GM19452 (cell line): Measurements from ENCODE around the gene UBE2J2.
"Not testable (repeated sequence)": the region's sequence is repeated elsewhere in the genome, so short reads cannot be mapped to it uniquely, and the experiment has no call there.

Experiments used
- ATAC-seq: cut with Tn5 transposase; IDR thresholded peaks from one replicate; pipeline ENCODE4 v1.9.1; 2021; ENCODE audit not compliant: unreplicated experiment

UBE2J2 gene

DNA sequence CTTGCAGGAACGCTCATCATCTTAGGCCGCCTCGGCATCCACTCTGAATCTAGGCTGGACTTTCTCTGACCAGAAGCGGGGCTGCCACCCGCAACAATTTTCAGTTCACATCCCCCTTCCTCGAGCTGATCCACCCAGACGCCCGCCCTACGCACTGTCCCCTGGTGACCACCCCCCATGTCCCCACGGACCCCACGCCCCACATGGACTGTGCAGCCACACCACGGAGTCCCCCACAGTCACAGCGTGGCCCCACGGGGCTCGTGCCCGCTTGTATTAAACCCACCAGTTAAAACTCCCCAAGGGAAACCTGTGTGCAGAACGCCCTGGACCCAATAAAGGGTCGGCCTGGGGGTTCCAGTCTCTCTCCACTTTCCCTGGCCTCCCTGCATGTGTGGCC lies 14.1 kb downstream of the UBE2J2 start:
- no peak for ATAC-seq

GRCh38 chr1:1259119-1259488 lies 14.6 kb downstream of the UBE2J2 start:
- ATAC-seq: no peak

DNA sequence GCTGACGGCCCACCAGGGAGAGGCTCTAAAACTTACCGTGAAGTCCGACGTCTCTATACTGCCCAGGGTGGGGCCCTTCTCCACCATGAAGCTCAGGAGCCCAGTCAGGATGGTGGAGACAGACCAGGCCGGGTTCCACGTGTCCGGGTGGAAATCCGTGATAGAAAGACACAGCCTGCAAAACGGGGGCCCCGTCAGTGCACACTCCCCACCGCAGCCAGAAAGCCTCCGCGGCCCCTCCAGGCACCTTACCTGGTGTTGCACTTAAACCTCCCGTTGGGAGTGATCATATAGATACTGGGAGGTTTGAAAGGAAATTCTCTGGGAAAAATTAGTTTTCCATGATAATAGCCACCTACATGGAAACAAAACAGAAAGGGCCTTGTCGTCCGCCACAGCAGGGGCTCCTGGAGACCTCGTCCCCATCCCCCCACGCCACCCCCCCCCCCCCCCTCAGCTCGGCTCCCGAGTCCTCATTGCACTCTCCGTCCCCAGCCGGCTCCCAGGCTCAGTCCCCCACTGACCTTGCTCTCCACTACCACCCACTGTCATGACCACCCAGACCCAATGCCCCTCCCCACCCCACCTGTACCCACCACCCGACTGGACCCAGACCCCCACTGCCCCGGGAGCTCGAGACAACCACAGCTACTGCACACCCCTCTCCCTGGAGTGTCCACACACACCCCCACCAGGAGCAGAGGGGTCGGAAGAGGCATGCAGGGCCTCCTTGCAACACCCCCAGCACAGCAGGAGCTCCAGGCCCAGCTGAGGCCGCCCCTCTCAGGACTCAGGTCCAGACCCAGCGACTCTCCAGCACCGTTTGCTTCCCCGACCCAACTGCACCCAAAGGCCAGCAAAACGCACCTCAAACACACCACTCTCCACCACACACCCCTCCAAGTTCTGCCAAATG lies 16.4 kb downstream of the UBE2J2 start:
- no peak for ATAC-seq

DNA sequence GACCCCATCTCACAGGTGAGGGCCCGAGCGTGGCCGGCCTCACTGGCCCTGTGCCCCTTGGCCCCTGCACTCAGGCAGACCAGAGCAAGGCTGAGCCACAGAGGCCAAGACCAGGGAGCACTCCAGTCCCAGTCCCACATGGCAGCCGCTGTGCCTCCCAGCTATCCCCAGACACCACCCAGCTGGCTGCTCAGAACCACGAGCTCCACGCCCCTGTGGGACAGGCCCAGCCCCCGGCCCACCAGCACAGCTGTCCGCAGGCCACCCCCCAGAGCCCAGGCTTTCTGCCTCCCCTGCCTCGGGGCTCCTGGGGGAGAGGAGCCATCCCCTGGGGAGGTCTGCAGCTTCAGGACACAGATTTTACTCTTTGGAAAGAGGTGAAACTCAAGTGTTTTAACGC lies 18.0 kb downstream of the UBE2J2 start:
- no peak for ATAC-seq

GRCh38 chr1:1255078-1255477 lies 18.6 kb downstream of the UBE2J2 start:
- ATAC-seq: no peak

- ATAC-seq: no peak
These were observed 19.0 kb downstream of the UBE2J2 start for GRCh38 chr1:1254667-1254998.

DNA sequence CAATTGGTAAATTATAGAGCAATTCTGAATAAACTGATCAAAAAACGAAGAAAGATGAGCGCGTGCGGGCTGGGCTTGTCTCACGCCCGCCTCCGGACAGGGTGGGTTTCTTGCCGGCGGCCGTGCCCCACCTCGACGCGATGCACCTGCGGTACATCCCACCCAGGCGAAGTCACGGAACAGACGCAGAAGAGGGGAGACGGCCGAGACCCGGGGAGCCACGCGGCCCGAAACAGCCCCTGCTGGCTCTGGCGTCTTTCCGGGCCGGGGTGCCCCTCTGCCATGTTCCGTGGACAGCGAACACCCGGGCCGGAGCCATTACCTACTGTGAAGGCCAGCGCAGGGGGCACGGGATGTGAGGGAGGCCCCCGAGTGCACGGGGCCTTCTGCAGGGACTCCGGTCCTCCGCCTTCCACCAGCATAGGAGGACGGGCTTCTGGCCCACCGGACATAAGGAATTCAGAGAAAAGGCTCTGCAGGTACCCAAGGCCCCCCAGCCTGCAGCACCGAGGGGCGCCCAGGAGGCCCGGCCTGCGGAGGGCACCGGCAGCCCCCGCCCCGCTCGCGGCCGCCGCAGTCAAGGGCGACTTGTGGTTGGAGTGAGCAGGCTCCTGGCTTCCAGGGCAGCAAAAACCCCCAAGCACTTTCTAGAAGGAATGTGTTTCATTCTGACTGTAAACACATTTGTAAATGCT lies 19.5 kb downstream of the UBE2J2 start:
- ATAC-seq: no peak

GRCh38 chr1:1253314-1253713 lies 20.3 kb downstream of the UBE2J2 start:
- no peak for ATAC-seq

DNA sequence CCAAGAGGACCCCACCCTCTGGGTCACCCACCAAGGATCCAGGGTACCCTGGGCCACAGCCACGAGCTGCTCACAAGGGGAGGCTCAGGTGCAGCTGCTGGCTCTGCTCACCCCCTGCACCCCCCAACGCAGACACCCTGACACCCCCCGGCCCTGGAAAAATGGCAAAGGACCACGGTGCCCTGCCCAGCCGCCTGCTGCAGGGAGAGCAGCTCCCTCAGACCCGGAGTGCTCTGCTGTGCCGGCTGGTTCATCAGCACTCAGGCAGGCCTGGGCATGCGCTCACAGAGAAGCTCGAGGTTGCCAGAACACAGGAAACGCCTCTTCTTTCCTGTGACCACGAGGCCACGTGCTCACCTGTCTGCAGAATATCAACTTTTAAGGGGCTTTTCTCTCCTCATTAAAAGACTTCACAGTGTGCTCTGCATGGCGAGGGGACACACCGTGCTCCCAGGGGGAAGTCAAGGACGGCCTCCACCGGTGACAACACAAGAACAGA lies 22.8 kb downstream of the UBE2J2 start:
- no peak for ATAC-seq

DNA sequence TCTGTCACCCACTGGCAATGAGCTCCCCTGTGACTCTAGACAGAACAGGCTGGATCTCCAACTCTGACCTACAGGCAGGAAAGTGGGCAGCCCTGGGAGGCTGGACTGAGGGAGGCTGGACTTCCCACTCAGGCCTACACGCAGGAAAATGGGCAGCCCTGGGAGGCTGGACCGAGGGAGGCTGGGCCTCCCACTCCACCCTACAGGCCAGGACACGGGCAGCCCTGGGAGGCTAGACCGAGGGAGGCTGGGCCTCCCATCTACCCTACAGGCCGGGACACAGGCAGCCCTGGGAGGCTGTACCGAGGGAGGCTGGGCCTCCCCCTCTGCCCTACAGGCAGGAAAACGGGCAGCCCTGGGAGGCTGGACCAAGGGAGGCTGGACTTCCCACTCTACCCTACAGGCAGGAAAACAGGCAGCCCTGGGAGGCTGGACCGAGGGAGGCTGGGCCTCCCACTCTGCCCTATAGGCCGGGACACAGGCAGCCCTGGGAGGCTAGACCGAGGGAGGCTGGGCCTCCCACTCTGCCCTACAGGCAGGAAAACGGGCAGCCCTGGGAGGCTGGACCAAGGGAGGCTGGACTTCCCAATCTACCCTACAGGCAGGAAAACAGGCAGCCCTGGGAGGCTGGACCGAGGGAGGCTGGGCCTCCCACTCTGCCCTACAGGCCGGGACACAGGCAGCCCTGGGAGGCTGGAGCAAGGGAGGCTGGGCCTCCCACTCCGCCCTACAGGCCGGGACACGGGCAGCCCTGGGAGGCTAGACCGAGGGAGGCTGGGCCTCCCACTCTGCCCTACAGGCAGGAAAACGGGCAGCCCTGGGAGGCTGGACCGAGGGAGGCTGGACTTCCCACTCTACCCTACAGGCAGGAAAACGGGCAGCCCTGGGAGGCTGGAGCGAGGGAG lies 25.4 kb downstream of the UBE2J2 start:
- not testable (repeated sequence) for ATAC-seq

DNA sequence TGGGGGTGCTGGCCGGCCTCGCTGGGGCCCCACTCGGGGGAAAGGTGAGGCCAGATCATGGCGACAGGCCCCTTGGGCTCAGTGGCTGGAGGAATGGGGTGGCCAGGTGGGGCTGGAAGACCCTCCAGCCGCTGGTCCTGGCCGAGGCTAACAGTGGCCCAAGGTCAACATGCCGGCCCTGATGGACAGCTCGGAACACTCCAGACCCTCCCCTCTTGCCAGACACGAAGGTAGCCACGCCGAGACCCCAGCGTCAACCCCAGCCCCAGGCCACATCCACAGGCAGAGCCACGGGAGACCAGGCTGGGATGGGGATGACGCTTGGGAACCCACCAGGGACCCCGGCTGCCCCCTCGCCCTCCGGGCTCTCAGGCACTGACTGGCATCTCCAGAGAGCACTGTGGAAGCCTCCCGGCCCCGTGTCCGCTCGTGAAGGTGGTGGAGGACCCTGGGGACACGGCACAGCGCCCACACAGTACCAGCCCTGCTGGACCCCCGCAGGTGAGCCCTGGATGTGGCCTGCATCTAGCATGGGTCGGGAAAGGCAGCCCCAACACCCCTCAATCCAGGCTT lies 26.2 kb downstream of the UBE2J2 start:
- ATAC-seq: no peak

DNA sequence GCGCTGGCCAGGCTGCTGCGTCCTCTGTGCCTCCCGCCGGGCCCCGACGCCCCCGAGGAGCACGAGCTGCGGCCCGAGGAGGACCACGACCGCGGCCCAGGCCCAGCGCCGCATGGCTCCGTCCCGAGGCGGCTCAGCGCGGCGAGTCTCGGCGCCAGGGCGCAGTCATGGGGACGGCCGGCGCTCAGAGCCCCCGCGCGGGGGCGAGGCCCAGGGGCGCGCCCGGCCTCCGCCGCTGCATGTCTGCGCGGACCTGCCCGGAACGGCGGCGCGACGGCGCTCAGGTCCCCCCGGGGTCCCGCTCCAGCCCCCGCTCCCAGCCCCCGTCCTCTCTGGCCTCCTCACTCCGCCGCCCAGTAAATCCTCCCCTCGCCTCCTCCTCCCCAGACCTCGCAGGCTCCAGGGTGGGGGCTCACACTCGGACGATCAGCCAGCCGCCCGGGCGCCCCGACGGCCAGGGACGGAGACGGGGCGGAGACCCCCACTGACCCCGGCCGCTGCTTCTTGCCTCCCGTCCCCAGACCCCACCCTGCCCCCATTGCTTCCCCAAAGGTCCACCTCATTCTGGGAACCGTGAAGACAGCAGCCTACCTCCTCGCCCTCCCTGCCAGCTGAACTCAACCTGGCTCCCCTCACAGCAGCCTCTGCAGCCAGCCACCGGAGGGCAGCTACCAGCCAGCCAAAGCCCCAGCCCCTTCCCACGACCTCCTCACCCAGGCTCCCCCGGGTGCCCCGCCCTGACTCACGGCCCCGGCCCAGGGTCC lies 26.9 kb downstream of the UBE2J2 start, which contains the start of gene C1QTNF12:
Gene C1QTNF12, minus strand, starts transcription at position 146 of the 764 bp plus-strand sequence. Its CDS starts 32 bp downstream, at position 114.
- ATAC-seq: no peak

DNA sequence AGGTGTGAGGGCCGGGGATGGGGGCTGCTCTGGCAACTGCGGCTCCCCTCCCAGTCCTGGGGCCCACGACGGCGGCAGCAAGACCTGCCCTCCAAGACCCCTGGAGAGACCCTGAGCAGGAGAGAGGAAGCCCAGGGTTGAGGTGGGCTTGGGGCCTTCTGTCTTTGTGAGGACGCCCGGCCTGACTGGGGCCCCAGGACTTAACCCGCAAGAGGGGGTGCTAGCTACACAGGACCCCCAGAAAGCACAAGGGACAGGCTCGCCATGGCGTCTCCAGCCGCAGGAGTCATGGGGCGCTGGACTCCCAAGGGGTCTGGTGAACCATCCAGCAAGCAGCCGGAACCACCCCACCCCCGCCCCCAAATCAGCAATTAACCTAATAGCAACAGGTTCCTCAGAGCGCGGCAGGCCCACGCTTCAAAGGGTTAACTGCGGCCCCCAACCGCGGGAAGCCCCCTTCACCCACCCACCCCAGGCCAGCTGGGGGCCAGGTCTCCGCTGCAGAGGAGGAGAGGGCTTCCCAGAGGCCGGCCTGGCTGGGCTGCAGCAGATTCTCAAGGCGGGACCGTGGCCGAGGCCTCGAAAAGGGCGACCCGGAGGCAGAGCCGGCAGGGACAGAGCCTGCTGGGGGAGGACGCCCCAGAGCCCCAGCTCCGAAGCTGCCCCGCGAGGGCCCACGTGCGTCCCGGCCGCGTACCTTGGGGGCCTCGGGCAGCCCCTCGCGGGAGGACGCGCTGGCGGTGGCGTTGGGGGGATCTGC lies 27.7 kb downstream of the UBE2J2 start:
- no peak for ATAC-seq

DNA sequence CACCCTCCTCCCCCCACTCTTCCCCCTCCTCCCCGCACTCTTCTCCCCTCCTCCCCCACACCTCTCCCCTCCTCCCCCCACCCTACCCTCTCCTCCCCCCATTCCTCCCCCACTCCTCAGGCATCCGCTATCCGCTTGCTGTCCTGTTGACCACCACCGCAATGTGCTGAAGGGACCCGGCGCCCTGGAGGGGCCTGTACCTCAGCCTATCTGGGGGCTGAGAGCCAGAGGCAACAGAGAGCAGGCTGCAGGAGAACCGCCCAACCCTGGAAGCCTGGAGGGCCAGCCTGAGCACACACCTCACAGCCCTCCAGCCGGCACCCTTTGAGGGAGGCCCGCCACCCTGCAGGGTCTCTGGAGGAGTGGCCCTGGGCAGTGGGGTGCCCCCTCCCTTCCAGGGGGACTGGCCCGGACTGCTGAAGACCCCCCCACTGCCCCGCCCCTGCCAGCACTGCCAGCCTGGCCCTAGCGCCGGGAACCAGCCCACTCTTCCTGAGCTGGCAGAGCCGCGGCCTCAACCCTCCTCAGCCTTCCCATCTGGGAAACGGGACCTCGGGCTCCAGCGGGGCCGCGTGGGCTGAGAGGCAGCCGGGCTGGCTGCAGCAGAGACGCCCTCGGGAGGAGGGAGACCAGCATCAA lies 28.4 kb downstream of the UBE2J2 start:
- ATAC-seq: no peak

GRCh38 chr1:1244192-1244811 lies 29.4 kb downstream of the UBE2J2 start:
- ATAC-seq: no peak

DNA sequence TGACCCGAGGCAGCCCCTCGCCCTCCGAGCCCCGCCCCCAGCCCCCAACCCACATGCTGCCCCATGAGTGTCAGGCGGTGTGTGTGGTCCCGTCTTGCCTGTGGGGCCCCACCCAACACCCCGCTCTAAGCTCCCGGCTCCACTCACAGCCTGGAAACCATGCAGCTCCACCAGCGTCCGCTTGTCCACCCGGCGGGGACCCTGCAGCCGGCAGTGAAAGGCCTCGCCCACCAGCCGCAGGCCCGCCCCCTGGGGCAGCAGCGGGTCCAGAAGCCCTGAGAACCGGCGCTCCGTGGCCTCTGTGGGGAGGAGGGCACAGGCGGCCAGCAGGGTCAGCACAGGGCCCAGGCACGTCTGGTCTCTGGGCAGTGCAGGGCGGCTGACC lies 29.9 kb downstream of the UBE2J2 start:
- no peak for ATAC-seq

DNA sequence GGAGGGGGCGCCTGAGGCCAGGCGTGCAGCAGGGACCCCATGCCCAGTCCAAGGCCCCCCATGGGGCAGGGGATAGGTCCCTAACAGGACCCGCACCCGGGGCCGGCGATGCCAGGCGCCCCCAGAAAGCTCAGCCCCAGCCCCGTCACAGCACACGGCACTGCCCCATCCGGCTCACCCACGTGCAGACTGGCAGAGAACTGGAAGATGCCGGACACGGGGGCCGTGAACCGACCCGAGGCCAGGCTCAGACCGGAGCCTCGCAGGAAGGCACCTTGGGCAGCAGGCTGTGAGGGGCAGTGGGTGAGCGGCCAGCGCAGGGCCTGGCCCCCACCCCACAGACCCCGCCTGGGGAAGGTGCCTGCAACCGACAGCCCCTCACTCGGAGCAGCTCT lies 30.4 kb downstream of the UBE2J2 start:
- ATAC-seq: no peak

- no peak for ATAC-seq
These were observed 31.0 kb downstream of the UBE2J2 start for GRCh38 chr1:1242461-1243265.
